GM19193 (cell line): ENCODE results near the gene CBX8.

Experiments used
- POLR2A ChIP-seq: IDR thresholded peaks from 4 replicates; pipeline ENCODE4 v1.6.1; 2011; ENCODE audit not compliant: insufficient read depth, insufficient read length; ENCODE audit errors: extremely low read depth

The CBX8 gene

GRCh38 chr17:79750650-79751545, 46.0 kb downstream of the CBX8 start:
- no peak for TF ChIP-seq POLR2A

- TF ChIP-seq POLR2A: no peak
Observed at GRCh38 chr17:79749958-79750357, 46.9 kb downstream of the CBX8 start.

- TF ChIP-seq POLR2A: no peak
Observed at GRCh38 chr17:79749156-79749815, 47.6 kb downstream of the CBX8 start.

GRCh38 chr17:79748295-79749099, 48.4 kb downstream of the CBX8 start:
- no peak for TF ChIP-seq POLR2A

GRCh38 chr17:79747508-79748294, 49.2 kb downstream of the CBX8 start:
- no peak for TF ChIP-seq POLR2A

- TF ChIP-seq POLR2A: no peak
Observed at GRCh38 chr17:79746889-79747507, 49.9 kb downstream of the CBX8 start.

- no peak for TF ChIP-seq POLR2A
Observed at GRCh38 chr17:79745641-79746105, 51.2 kb downstream of the CBX8 start.

- TF ChIP-seq POLR2A: no peak
Observed at GRCh38 chr17:79743614-79744013, 53.3 kb downstream of the CBX8 start.

- TF ChIP-seq POLR2A: no peak
Observed at GRCh38 chr17:79742951-79743476, 53.9 kb downstream of the CBX8 start.

- TF ChIP-seq POLR2A: no peak
Observed at GRCh38 chr17:79742589-79742918, 54.3 kb downstream of the CBX8 start.
